ENCODE measurements around the gene ASB12. TPM values are rescaled to one million over a fixed set of nuclear protein-coding genes. Genes with fewer than 3 reads are reported as not detected.

The ASB12 gene
- total RNA-seq, 2 donors from 2014 or later: 0.38 TPM; not detected in 1

GRCh38 chrX:64190136-64190740 lies 40.2 kb downstream of the ASB12 start:
- no peak for DNase-seq (ENCODE audit: low spot score)
- intact Hi-C loops (cut with DNase I): loop anchor here in 1 of 2 donors (10.0 kb wide), 1 partner anchor 115 kb away; no protein-coding TSS in a partner anchor

- intact Hi-C loops (cut with DNase I): no loop called here
- no peak for DNase-seq (ENCODE audit: low spot score)
Observed at GRCh38 chrX:64188901-64189300, 41.5 kb downstream of the ASB12 start.

GRCh38 chrX:64187762-64188150 lies 42.7 kb downstream of the ASB12 start:
- no peak for DNase-seq (ENCODE audit: low spot score)
- intact Hi-C loops (cut with DNase I): no loop called here

- intact Hi-C loops (cut with DNase I): no loop called here
- no peak for DNase-seq (ENCODE audit: low spot score)
Observed at GRCh38 chrX:64186974-64187761, 43.2 kb downstream of the ASB12 start.

- intact Hi-C loops (cut with DNase I): loop anchor here in 1 of 2 donors (5.0 kb wide), 1 partner anchor 887 kb away; no protein-coding TSS in a partner anchor
- DNase-seq (ENCODE audit: low spot score): no peak
Observed at GRCh38 chrX:64184396-64184795, 46.0 kb downstream of the ASB12 start.

- DNase-seq (ENCODE audit: low spot score): no peak
- intact Hi-C loops (cut with DNase I): loop anchor here in 1 of 2 donors (5.0 kb wide), 1 partner anchor 885 kb away; no protein-coding TSS in a partner anchor
Observed at GRCh38 chrX:64182208-64182607, 48.2 kb downstream of the ASB12 start.

GRCh38 chrX:64176876-64177275 lies 53.5 kb downstream of the ASB12 start:
- DNase-seq (ENCODE audit: low spot score): no peak
- intact Hi-C loops (cut with DNase I): no loop called here

Other genes starting within 250 kb of the ASB12 start
- 1 to 10 TPM; 5.2 to 5.7 TPM for gene AMER1, start 24.9 kb downstream of the ASB12 start, total RNA-seq
- gene MTMR8, start 164.8 kb upstream of the ASB12 start, total RNA-seq: 1 to 10 TPM; 4.9 to 5.2 TPM